Measurements from ENCODE around the gene RAP1A.

GRCh38 chr1:111723871-111724270 lies 104.3 kb downstream of the RAP1A start:
- no peak for TF ChIP-seq EP300 (IDR thresholded peaks at IDR 0.05; ENCODE audit: borderline replicate concordance in 1 of 2, low read depth in 1 of 2, low read length in 1 of 2)
- TF ChIP-seq NRF1 (IDR thresholded peaks at IDR 0.05; ENCODE audit: low read depth, low read length) = no peak
- TF ChIP-seq CTCF (IDR thresholded peaks at IDR 0.05) = no peak
- TF ChIP-seq ZBTB33 (IDR thresholded peaks at IDR 0.05; ENCODE audit: borderline replicate concordance, low read depth) = no peak
- no peak for TF ChIP-seq MAX (IDR thresholded peaks at IDR 0.05; ENCODE audit: low read depth)
- TF ChIP-seq RCOR1 (IDR thresholded peaks at IDR 0.05; ENCODE audit: low read length) = no peak
- no peak for TF ChIP-seq TAF1 (IDR thresholded peaks at IDR 0.05; ENCODE audit: borderline replicate concordance, low read depth, low read length)
- TF ChIP-seq GABPA (IDR thresholded peaks at IDR 0.05; ENCODE audit: low read depth) = no peak
- TF ChIP-seq NFIC (IDR thresholded peaks at IDR 0.05; ENCODE audit: borderline replicate concordance) = no peak
